Transverse colon (tissue), 4 donors: ENCODE results near the gene SEZ6L2. TPM values are rescaled to one million over a fixed set of nuclear protein-coding genes. Genes with fewer than 3 reads are reported as not detected.

Source experiments
- DNase-seq: peaks from one replicate; pipeline ENCODE4 v3.0.0-alpha.2; 2019
- H3K27ac ChIP-seq, 4 donors: fragments of 200-600 bp; sonication (generic); 2 replicates each; pipeline ENCODE4 v1.5.1; 2016 to 2018; ENCODE audit warnings: inconsistent platforms in 4 of 4
- H3K27me3 ChIP-seq: fragments of 200-600 bp; sonication (generic); 2 replicates; pipeline ENCODE4 v1.5.1; 2017; ENCODE audit warnings: inconsistent platforms
- H3K36me3 ChIP-seq, 4 donors: fragments of 200-600 bp; sonication (generic); 2 replicates each; pipeline ENCODE4 v1.5.1; 2017 to 2019; ENCODE audit warnings: inconsistent platforms in 4 of 4
- H3K4me1 ChIP-seq, 4 donors: fragments of 200-600 bp; sonication (generic); 2 replicates each; pipeline ENCODE4 v1.5.1; 2017 to 2020; ENCODE audit warnings: inconsistent platforms in 4 of 4
- H3K4me3 ChIP-seq, 4 donors: fragments of 200-600 bp; sonication (generic); 1 replicate in 1 of 4; 2 replicates in 3 of 4; pipeline versions ENCODE4 v1.5.1 to v1.6.1; 2017 to 2019; ENCODE audit warnings: inconsistent platforms in 4 of 4
- H3K9me3 ChIP-seq, 2 donors: fragments of 200-600 bp; sonication (generic); 2 replicates each; pipeline ENCODE4 v1.5.1; 2017 to 2019; ENCODE audit warnings: inconsistent platforms in 2 of 2
- EP300 ChIP-seq: sonication (generic); formaldehyde crosslinking; IDR thresholded peaks from one replicate; pipeline ENCODE4 v1.6.1; 2017; ENCODE audit warnings: antibody characterized with exemption, low read depth
- POLR2A ChIP-seq: fragments of 450-650 bp; IDR thresholded peaks from one replicate; pipeline ENCODE4 v1.6.1; 2016; ENCODE audit warnings: antibody characterized with exemption, mild to moderate bottlenecking, moderate library complexity
- POLR2AphosphoS5 ChIP-seq, 3 donors: sonication (generic); formaldehyde crosslinking; IDR thresholded peaks; one replicate each; pipeline ENCODE4 v1.6.1; 2016; ENCODE audit warnings: antibody characterized with exemption in 3 of 3
- WGBS, 2 donors: methylation state at CpG; one replicate each; pipeline ENCODE4 v1.1.5; 2018; ENCODE audit warnings: low coverage in 1 of 2; 5-methylcytosine and 5-hydroxymethylcytosine counted together
- in situ Hi-C, 4 donors: fragments of 200-750 bp; cut with MboI; loops; one replicate each; pipeline versions ENCODE4 v1.15.0 to v1.15.1; 2017; ENCODE audit warnings: low sequenced_read_pairs in 3 of 4, low pct_ligation_motif_present in 1 of 4, low pct_unique_long_range_greater_than_20kb in 1 of 4
- intact Hi-C: fragments of 100-400 bp; cut with DNase I; formaldehyde crosslinking; loops from one replicate; pipeline ENCODE4 v1.15.1; 2023; ENCODE audit warnings: low total_unique reads
- total RNA-seq, 4 donors: library from RNA; depleted of rRNA; stranded (reverse); fragments of >200 nt; gene quantifications; one replicate each; pipeline ENCODE4 v1.1.0, GENCODE V29; 2016
- TF ChIP-seq, protein P1 (sequence below), 5 experiments: fragments of 200-600 bp in 3 of 5; fragments of 450-650 bp in 2 of 5; sonication (generic) in 3 of 5; IDR thresholded peaks; 1 replicate in 2 of 5; 2 replicates in 3 of 5; pipeline ENCODE4 v1.5.1; 2016 to 2017; ENCODE audit warnings: antibody characterized with exemption in 5 of 5, inconsistent platforms in 3 of 5, mild to moderate bottlenecking in 2 of 5, moderate library complexity in 1 of 5

Gene SEZ6L2
- total RNA-seq, 4 donors from 2014 or later: 2.0 to 9.7 (median 6.3) TPM

DNA sequence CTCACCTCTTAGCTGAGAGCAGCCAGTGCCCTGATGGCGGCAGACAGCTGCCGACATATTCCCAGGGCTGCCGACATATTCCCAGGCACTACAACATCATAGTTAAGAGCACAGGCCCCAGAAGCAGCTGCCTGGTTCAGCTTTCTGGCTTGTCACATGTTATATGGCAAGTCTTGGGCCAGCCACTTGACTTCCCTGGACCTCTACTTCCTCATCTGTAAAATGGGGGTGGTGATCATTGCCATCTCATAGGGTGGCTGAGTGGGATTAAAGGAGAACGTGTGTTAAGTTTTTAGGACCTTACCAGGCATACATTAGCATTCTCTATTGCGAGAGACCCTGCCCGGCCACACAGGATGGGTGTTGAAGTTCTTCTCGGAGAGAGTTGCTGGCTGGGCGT lies 55.4 kb downstream of the SEZ6L2 start:
- Histone ChIP-seq H3K4me1 (no peaks in the 10 kb centered on the region), H3K27me3 (no peaks in the 10 kb centered on the region), H3K9me3 (no peaks in the 10 kb centered on the region), H3K27ac (no peak overlapping the region), H3K4me3 (no peak overlapping the region), H3K36me3 (peaks cover 0 to 76% (median 32%) of the 10 kb centered on the region in 4 donors)
- DNase-seq: no peak
- 92% methylated on average over 8 of the region's 8 CpGs; no CpG with 5 or more reads in 1 of the 2 donors for WGBS, 2 donors
- intact Hi-C loops: no loop called here
- TF ChIP-seq, protein P1, sequence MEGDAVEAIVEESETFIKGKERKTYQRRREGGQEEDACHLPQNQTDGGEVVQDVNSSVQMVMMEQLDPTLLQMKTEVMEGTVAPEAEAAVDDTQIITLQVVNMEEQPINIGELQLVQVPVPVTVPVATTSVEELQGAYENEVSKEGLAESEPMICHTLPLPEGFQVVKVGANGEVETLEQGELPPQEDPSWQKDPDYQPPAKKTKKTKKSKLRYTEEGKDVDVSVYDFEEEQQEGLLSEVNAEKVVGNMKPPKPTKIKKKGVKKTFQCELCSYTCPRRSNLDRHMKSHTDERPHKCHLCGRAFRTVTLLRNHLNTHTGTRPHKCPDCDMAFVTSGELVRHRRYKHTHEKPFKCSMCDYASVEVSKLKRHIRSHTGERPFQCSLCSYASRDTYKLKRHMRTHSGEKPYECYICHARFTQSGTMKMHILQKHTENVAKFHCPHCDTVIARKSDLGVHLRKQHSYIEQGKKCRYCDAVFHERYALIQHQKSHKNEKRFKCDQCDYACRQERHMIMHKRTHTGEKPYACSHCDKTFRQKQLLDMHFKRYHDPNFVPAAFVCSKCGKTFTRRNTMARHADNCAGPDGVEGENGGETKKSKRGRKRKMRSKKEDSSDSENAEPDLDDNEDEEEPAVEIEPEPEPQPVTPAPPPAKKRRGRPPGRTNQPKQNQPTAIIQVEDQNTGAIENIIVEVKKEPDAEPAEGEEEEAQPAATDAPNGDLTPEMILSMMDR (IDR thresholded peaks at IDR 0.05): no peak
- no peak for TF ChIP-seq EP300
- no peak for TF ChIP-seq POLR2A
- no peak for TF ChIP-seq POLR2AphosphoS5 (IDR thresholded peaks at IDR 0.05)
- in situ Hi-C loops: loop anchor here in 1 of 4 donors (10.0 kb wide), 1 partner anchor 149 kb away; no protein-coding TSS in a partner anchor

DNA sequence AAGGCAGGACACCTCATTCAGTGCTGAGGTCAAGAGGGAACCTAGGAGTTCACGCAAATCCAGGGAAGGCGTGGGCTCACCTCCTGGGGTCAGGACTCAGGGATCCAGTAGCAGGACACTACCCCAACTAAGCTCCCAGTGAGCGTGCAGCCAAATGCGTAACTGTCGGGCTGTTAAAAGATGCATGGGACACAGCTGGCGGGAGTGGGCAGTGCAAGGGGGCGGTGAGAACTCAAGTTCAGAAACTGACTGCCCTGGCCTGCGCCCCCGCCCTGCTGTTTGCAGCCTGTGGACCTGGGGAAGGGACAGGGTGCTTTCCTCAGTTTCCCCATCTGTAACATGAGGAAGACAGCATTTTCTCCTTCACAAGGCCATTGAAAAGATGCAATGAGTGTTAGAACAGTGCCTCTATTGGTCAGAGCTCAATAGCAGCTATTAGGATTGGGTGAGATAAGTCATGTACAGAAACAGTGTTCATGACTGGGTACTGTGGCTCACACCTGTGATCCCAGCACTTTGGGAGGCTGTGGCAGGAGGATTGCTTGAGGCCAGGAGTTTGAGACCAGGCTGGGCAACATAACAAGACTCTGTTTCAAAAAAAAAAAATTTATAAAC lies 56.5 kb downstream of the SEZ6L2 start:
- peaks cover 0 to 85% (median 38%) of the 10 kb centered on the region in 4 donors for H3K36me3 ChIP-seq
- TF ChIP-seq POLR2AphosphoS5 (IDR thresholded peaks at IDR 0.05) (no peak), EP300 (no peak), POLR2A (no peak)
- TF ChIP-seq, protein P1 (IDR thresholded peaks at IDR 0.05): no peak
- H3K27me3 ChIP-seq: no peaks in the 10 kb centered on the region
- no peak overlapping the region for H3K27ac ChIP-seq
- no peaks in the 10 kb centered on the region for H3K4me1 ChIP-seq
- WGBS, 2 donors: 92 to 100% methylated on average over 1 to 7 of the region's 9 CpGs
- intact Hi-C loops: no loop called here
- H3K9me3 ChIP-seq: no peaks in the 10 kb centered on the region
- DNase-seq: no peak
- H3K4me3 ChIP-seq: no peak overlapping the region
- in situ Hi-C loops: loop anchor here in 1 of 4 donors (10.0 kb wide), 1 partner anchor 148 kb away; no protein-coding TSS in a partner anchor

DNA sequence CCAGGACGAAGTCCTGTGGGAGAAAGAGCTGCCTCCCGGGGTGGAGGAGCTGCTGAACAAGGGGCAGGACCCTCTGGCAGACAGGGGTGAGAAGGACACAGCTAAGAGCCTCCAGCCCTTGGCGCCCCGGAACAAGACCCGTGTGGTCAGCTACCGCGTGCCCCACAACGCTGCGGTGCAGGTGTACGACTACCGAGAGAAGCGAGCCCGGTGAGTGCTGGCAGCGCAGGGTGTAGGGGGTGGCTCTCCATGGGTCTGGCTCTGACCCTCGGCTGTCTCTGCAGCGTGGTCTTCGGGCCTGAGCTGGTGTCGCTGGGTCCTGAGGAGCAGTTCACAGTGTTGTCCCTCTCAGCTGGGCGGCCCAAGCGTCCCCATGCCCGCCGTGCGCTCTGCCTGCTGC lies 57.7 kb downstream of the SEZ6L2 start:
- intact Hi-C loops (no loop called here), in situ Hi-C loops (loop anchor here in 1 of 4 donors (10.0 kb wide), 1 partner anchor 147 kb away; no protein-coding TSS in a partner anchor)
- no peak for DNase-seq
- H3K36me3 ChIP-seq: peaks cover 0 to 85% (median 37%) of the 10 kb centered on the region in 4 donors
- WGBS, 2 donors: 80 to 94% methylated on average over 2 to 20 of the region's 23 CpGs
- no peak overlapping the region for H3K4me3 ChIP-seq
- H3K27ac ChIP-seq: no peak overlapping the region
- no peaks in the 10 kb centered on the region for H3K4me1 ChIP-seq
- TF ChIP-seq POLR2A: no peak
- TF ChIP-seq, protein P1 (IDR thresholded peaks at IDR 0.05): no peak
- TF ChIP-seq POLR2AphosphoS5 (IDR thresholded peaks at IDR 0.05): no peak
- TF ChIP-seq EP300: no peak
- H3K27me3 ChIP-seq: no peaks in the 10 kb centered on the region
- no peaks in the 10 kb centered on the region for H3K9me3 ChIP-seq

DNA sequence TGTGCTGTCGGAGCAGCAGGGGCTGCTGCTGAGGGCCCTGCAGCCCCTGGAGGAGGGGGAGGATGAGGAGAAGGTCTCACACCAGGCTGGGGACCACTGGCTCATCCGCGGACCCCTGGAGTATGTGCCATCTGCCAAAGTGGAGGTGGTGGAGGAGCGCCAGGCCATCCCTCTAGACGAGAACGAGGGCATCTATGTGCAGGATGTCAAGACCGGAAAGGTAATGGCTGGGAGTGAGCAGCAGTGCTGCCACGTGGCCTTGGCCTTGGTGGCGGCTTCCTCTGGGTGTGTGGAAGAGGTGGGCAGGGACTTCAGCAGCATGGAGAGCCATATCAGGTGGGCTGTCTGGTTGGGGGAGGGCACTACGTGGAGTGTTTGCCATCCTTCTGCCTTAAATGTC lies 59.1 kb downstream of the SEZ6L2 start:
- Histone ChIP-seq H3K27me3 (no peaks in the 10 kb centered on the region), H3K4me3 (no peak overlapping the region), H3K27ac (no peak overlapping the region), H3K36me3 (peaks cover 0 to 83% (median 36%) of the 10 kb centered on the region in 4 donors), H3K4me1 (no peaks in the 10 kb centered on the region), H3K9me3 (no peaks in the 10 kb centered on the region)
- no peak for DNase-seq
- TF ChIP-seq POLR2AphosphoS5 (IDR thresholded peaks at IDR 0.05) (no peak), POLR2A (no peak), EP300 (no peak)
- TF ChIP-seq, protein P1 (IDR thresholded peaks at IDR 0.05): no peak
- intact Hi-C loops: no loop called here
- WGBS, 2 donors: 87% methylated on average over 10 of the region's 10 CpGs; no CpG with 5 or more reads in 1 of the 2 donors
- in situ Hi-C loops: loop anchor here in 1 of 4 donors (10.0 kb wide), 1 partner anchor 145 kb away; no protein-coding TSS in a partner anchor
